GM12878 (cell line): ENCODE data around the gene LAMA2. TPM values are rescaled to one million over a fixed set of nuclear protein-coding genes. Genes with fewer than 3 reads are reported as not detected.

Experiments
- ATAC-seq: fragments of 200-7000 bp; cut with Tn5 transposase; 3 replicates; pipeline ENCODE4 v1.9.1; 2020; ENCODE audit warnings: mild to moderate bottlenecking, moderate library complexity
- BruUV-seq: library from RNA; stranded (reverse); fragments of 400-500 nt; replicated peaks from 2 replicates; lab custom pipeline; 2021; lab: Mats Ljungman, UMichigan
- CTCF ChIA-PET: fragments of 300-600 bp; sonication (Branson Sonifier 250); formaldehyde crosslinking; extraction: SDS; loops from one replicate; lab custom pipeline; 2021; ENCODE audit warnings: inconsistent platforms; lab: Yijun Ruan, JAX
- POLR2A ChIA-PET: fragments of 350-600 bp; formaldehyde crosslinking; extraction: SDS; loops from one replicate; lab custom pipeline; 2021; ENCODE audit warnings: inconsistent platforms; lab: Charles Lee
- RAD21 ChIA-PET: fragments of 300-600 bp; sonication (Branson Sonifier 250); formaldehyde crosslinking; loops from one replicate; lab custom pipeline; 2023; ENCODE audit warnings: antibody characterized with exemption; ENCODE audit not compliant: unreplicated experiment; lab: Charles Lee
- SMC1A ChIA-PET: fragments of 300-600 bp; sonication (Branson Sonifier 250); formaldehyde crosslinking; loops from one replicate; lab custom pipeline; 2023; ENCODE audit not compliant: unreplicated experiment, uncharacterized antibody; lab: Charles Lee
- DNase-seq: peaks from one replicate; pipeline ENCODE4 v3.0.0-alpha.2; 2011; ENCODE audit warnings: low read depth, low spot score
- FAIRE-seq: peaks from 3 replicates; lab custom pipeline; 2011; peaks lifted over from hg19 to GRCh38; lab: Jason Lieb, UNC
- H2AFZ ChIP-seq: 2 replicates; pipeline ENCODE4 v1.6.0; 2011; ENCODE audit warnings: low read depth, low read length, control low read depth; ENCODE audit not compliant: control insufficient read depth
- H3K27ac ChIP-seq: 2 replicates; pipeline ENCODE4 v1.5.1; 2011; ENCODE audit warnings: control low read depth; ENCODE audit not compliant: control insufficient read depth, insufficient read depth
- H3K27me3 ChIP-seq, 2 experiments: replicated peaks in 1 of 2; 2 replicates each; pipeline versions ENCODE4 v1.6.0 to v1.6.1; 2011; ENCODE audit warnings: low read length in 1 of 2; ENCODE audit not compliant: control insufficient read depth in 2 of 2, insufficient read depth in 2 of 2
- H3K36me3 ChIP-seq, 2 experiments: 2 replicates each; pipeline ENCODE4 v1.5.1; 2011; ENCODE audit warnings: low read length in 1 of 2; ENCODE audit not compliant: control insufficient read depth in 2 of 2, insufficient read depth in 2 of 2
- H3K4me1 ChIP-seq: 2 replicates; pipeline ENCODE4 v1.6.1; 2011; ENCODE audit warnings: mild to moderate bottlenecking, low read length, moderate library complexity, mixed read lengths; ENCODE audit not compliant: control insufficient read depth, insufficient read depth
- H3K4me2 ChIP-seq: 2 replicates; pipeline ENCODE4 v1.6.0; 2011; ENCODE audit warnings: control low read depth; ENCODE audit not compliant: control insufficient read depth, insufficient read depth
- H3K4me3 ChIP-seq: fragments of 200-600 bp; sonication (generic); 2 replicates; pipeline ENCODE4 v1.5.1; 2016
- H3K79me2 ChIP-seq: 2 replicates; pipeline ENCODE4 v1.6.0; 2011; ENCODE audit warnings: low read length; ENCODE audit not compliant: control insufficient read depth, insufficient read depth
- H3K9ac ChIP-seq: 2 replicates; pipeline ENCODE4 v1.8.0; 2011; ENCODE audit warnings: low read length, control low read depth, mixed read lengths; ENCODE audit not compliant: control insufficient read depth, insufficient read depth
- H3K9me3 ChIP-seq: replicated peaks from 3 replicates; pipeline ENCODE4 v1.5.1; 2011; ENCODE audit warnings: mild to moderate bottlenecking, low read length; ENCODE audit not compliant: control insufficient read depth, insufficient read depth
- H4K20me1 ChIP-seq: 2 replicates; pipeline ENCODE4 v1.6.0; 2011; ENCODE audit not compliant: control insufficient read depth, insufficient read depth
- BHLHE40 ChIP-seq, 2 experiments: fragments of 450-650 bp in 1 of 2; IDR thresholded peaks; 2 replicates each; pipeline ENCODE4 v1.6.1; 2011 to 2017; ENCODE audit warnings: low read depth in 2 of 2, borderline replicate concordance in 1 of 2, improper control_type of control experiment in 1 of 2, low read length in 1 of 2, mild to moderate bottlenecking in 1 of 2
- EGR1 ChIP-seq, 2 experiments: IDR thresholded peaks; 1 replicate in 1 of 2; 2 replicates in 1 of 2; pipeline ENCODE4 v1.6.1; 2011 to 2012; ENCODE audit warnings: low read depth in 2 of 2, low read length in 2 of 2, borderline replicate concordance in 1 of 2, mild to moderate bottlenecking in 1 of 2, moderate library complexity in 1 of 2
- ESRRA ChIP-seq: IDR thresholded peaks from 2 replicates; pipeline ENCODE4 v1.6.1; 2012; ENCODE audit warnings: mild to moderate bottlenecking, low read length, improper control_type of control experiment
- EZH2 ChIP-seq: IDR thresholded peaks from 2 replicates; pipeline ENCODE4 v1.6.1; 2012; ENCODE audit warnings: low read depth, mild to moderate bottlenecking, control low read depth, inconsistent platforms, low read length, borderline replicate concordance; ENCODE audit not compliant: control insufficient read depth
- FOS ChIP-seq: IDR thresholded peaks from 3 replicates; pipeline ENCODE4 v1.6.1; 2011; ENCODE audit warnings: borderline replicate concordance; ENCODE audit not compliant: insufficient read length; ENCODE audit errors: extremely low read depth
- MEF2A ChIP-seq: IDR thresholded peaks from 2 replicates; pipeline ENCODE4 v1.6.1; 2011; ENCODE audit warnings: low read depth, mild to moderate bottlenecking, low read length, moderate library complexity; ENCODE audit not compliant: insufficient read depth
- MEF2B ChIP-seq: fragments of 450-650 bp; IDR thresholded peaks from 2 replicates; pipeline ENCODE4 v1.6.1; 2018; ENCODE audit warnings: mild to moderate bottlenecking, moderate library complexity; ENCODE audit not compliant: partially characterized antibody, poor library complexity, severe bottlenecking
- NBN ChIP-seq: fragments of 450-650 bp; IDR thresholded peaks from 2 replicates; pipeline ENCODE4 v1.6.1; 2016
- RB1 ChIP-seq: fragments of 450-650 bp; formaldehyde crosslinking; IDR thresholded peaks from 2 replicates; pipeline ENCODE4 v1.6.1; 2017; ENCODE audit warnings: mild to moderate bottlenecking, borderline replicate concordance
- YY1 ChIP-seq: IDR thresholded peaks from 2 replicates; pipeline ENCODE4 v1.6.1; 2011; ENCODE audit warnings: low read depth, mild to moderate bottlenecking, low read length
- ZNF217 ChIP-seq: fragments of 450-650 bp; IDR thresholded peaks from 2 replicates; pipeline ENCODE4 v1.6.1; 2017; ENCODE audit warnings: antibody characterized with exemption, mild to moderate bottlenecking
- in situ Hi-C: fragments of 300-500 bp; cut with MboI; formaldehyde crosslinking; loops from 9 replicates; pipeline ENCODE4 v1.14.3; 2018; ENCODE audit warnings: mixed read lengths
- intact Hi-C: fragments of 100-400 bp; cut with micrococcal nuclease; formaldehyde crosslinking; loops from one replicate; pipeline ENCODE4 v1.14.2; 2022; ENCODE audit not compliant: unreplicated experiment
- polyA plus RNA-seq, 11 experiments: library from polyadenylated mRNA; depleted of rRNA in 4 of 11; unstranded in 6 of 11; stranded (reverse) in 5 of 11; fragments of >200 nt; fragmentation: Nextera tagmentation in 4 of 11; fragmentation: Illumina TruSeq in 1 of 11; extraction: Ambion mirVana in 4 of 11; extraction: Trizol in 1 of 11; gene quantifications; 1 replicate in 1 of 11; 2 replicates in 10 of 11; pipeline versions ENCODE4 v1.2.1 to v1.2.3, GENCODE V29; 2011 to 2016; ENCODE audit warnings: inconsistent platforms in 2 of 11, missing spikeins in 2 of 11, low read depth in 1 of 11
- total RNA-seq, 4 experiments: library from RNA; depleted of rRNA in 3 of 4; stranded (reverse); fragments of >200 nt in 3 of 4; fragmentation: Illumina TruSeq in 1 of 4; extraction: Trizol in 1 of 4; gene quantifications; 2 replicates each; pipeline versions ENCODE4 v1.2.1 to v1.2.3, GENCODE V29; 2013 to 2021
- TF ChIP-seq, protein P1 (sequence below): IDR thresholded peaks from 2 replicates; pipeline ENCODE4 v1.6.1; 2012; ENCODE audit warnings: low read depth, low read length, improper control_type of control experiment
- TF ChIP-seq, protein P2 (sequence below): fragments of 450-650 bp; formaldehyde crosslinking; IDR thresholded peaks from 2 replicates; pipeline ENCODE4 v1.4.0; 2020; ENCODE audit warnings: mild to moderate bottlenecking, moderate library complexity
- TF ChIP-seq, protein P3 (sequence below): fragments of 450-650 bp; IDR thresholded peaks from 2 replicates; pipeline ENCODE4 v1.6.1; 2017; ENCODE audit warnings: mild to moderate bottlenecking

Gene LAMA2
- total and polyA plus RNA-seq, 10 of the 15 experiments (the other 5 are each of a cell fraction or from before 2014, with no cell fraction given): 0.04 to 2.0 (median 0.37) TPM; not detected in 1

DNA sequence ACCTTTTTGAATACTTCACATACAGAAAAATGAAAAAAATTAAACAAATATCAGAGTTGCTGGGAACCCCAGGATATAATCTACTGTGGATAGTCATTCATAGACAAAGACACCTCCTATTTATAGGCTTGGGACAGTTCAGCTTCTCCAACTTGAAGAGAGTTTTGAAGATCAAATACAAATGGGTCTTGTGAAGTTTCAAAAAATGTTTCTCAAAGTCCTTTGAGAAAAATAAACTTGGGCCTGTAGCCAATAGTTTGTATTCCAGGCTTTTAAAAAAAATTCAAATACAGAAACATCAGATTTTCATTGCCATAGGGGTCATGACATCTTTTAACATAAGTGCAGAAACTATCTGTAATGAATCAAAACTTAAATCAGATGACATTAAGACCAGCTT, 334.8 kb downstream of the LAMA2 start:
- ATAC-seq (no peak), DNase-seq (no peak), FAIRE-seq (no peak)
- H4K20me1 ChIP-seq: no peaks in the 10 kb centered on the region
- no TSS peak for BruUV-seq
- no peak overlapping the region for H3K9ac ChIP-seq
- POLR2A ChIA-PET: no interaction called here
- TF ChIP-seq RB1 (no peak), ZNF217 (no peak), MEF2B (no peak), FOS (no peak), MEF2A (no peak), ESRRA (no peak), NBN (no peak), BHLHE40 (IDR thresholded peaks at IDR 0.05; ENCODE audit: borderline replicate concordance in 1 of 2, low read depth in 2 of 2, low read length in 1 of 2) (no peak), EGR1 (IDR thresholded peaks at IDR 0.05; ENCODE audit: borderline replicate concordance in 1 of 2, low read depth in 2 of 2, low read length in 2 of 2) (no peak), YY1 (no peak), EZH2 (no peak)
- TF ChIP-seq, protein P1, sequence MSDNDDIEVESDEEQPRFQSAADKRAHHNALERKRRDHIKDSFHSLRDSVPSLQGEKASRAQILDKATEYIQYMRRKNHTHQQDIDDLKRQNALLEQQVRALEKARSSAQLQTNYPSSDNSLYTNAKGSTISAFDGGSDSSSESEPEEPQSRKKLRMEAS: no peak
- TF ChIP-seq, protein P2, sequence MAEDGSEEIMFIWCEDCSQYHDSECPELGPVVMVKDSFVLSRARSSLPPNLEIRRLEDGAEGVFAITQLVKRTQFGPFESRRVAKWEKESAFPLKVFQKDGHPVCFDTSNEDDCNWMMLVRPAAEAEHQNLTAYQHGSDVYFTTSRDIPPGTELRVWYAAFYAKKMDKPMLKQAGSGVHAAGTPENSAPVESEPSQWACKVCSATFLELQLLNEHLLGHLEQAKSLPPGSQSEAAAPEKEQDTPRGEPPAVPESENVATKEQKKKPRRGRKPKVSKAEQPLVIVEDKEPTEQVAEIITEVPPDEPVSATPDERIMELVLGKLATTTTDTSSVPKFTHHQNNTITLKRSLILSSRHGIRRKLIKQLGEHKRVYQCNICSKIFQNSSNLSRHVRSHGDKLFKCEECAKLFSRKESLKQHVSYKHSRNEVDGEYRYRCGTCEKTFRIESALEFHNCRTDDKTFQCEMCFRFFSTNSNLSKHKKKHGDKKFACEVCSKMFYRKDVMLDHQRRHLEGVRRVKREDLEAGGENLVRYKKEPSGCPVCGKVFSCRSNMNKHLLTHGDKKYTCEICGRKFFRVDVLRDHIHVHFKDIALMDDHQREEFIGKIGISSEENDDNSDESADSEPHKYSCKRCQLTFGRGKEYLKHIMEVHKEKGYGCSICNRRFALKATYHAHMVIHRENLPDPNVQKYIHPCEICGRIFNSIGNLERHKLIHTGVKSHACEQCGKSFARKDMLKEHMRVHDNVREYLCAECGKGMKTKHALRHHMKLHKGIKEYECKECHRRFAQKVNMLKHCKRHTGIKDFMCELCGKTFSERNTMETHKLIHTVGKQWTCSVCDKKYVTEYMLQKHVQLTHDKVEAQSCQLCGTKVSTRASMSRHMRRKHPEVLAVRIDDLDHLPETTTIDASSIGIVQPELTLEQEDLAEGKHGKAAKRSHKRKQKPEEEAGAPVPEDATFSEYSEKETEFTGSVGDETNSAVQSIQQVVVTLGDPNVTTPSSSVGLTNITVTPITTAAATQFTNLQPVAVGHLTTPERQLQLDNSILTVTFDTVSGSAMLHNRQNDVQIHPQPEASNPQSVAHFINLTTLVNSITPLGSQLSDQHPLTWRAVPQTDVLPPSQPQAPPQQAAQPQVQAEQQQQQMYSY: no peak
- TF ChIP-seq, protein P3, sequence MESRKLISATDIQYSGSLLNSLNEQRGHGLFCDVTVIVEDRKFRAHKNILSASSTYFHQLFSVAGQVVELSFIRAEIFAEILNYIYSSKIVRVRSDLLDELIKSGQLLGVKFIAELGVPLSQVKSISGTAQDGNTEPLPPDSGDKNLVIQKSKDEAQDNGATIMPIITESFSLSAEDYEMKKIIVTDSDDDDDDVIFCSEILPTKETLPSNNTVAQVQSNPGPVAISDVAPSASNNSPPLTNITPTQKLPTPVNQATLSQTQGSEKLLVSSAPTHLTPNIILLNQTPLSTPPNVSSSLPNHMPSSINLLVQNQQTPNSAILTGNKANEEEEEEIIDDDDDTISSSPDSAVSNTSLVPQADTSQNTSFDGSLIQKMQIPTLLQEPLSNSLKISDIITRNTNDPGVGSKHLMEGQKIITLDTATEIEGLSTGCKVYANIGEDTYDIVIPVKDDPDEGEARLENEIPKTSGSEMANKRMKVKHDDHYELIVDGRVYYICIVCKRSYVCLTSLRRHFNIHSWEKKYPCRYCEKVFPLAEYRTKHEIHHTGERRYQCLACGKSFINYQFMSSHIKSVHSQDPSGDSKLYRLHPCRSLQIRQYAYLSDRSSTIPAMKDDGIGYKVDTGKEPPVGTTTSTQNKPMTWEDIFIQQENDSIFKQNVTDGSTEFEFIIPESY: no peak
- H3K9me3 ChIP-seq: no peaks in the 10 kb centered on the region
- H3K4me2 ChIP-seq: no peak overlapping the region
- SMC1A ChIA-PET: no interaction called here
- RAD21 ChIA-PET: no interaction called here
- no peaks in the 10 kb centered on the region for H3K79me2 ChIP-seq
- CTCF ChIA-PET: no interaction called here
- no peak overlapping the region for H2AFZ ChIP-seq
- no peak overlapping the region for H3K27ac ChIP-seq
- H3K4me3 ChIP-seq: no peak overlapping the region
- intact Hi-C loops (no loop called here), in situ Hi-C loops (no loop called here)
- H3K27me3 ChIP-seq: no peaks in the 10 kb centered on the region
- no peaks in the 10 kb centered on the region for H3K36me3 ChIP-seq
- H3K4me1 ChIP-seq: no peaks in the 10 kb centered on the region
